HepG2 (cell line): ENCODE measurements around the gene NXT1. TPM values are rescaled to one million over a fixed set of nuclear protein-coding genes. Genes with fewer than 3 reads are reported as not detected.
A peak's percentile ranks its signal among the peaks of the same experiment; 100 is the strongest.

Experiments
- CC2D1A ChIP-seq: sonication (generic); formaldehyde crosslinking; IDR thresholded peaks from 2 replicates; pipeline ENCODE4 v1.8.1; 2023; ENCODE audit warnings: mild to moderate bottlenecking, missing genetic modification reagents
- CCAR2 ChIP-seq: fragments of 200-400 bp; formaldehyde crosslinking; optimal IDR thresholded peaks from 2 replicates; pipeline ENCODE3; 2018; ENCODE audit warnings: low read depth, mild to moderate bottlenecking, low read length, moderate library complexity
- CEBPG ChIP-seq: IDR thresholded peaks from 2 replicates; pipeline ENCODE4 v1.6.1; 2016
- RBFOX2 ChIP-seq: fragments of 200-400 bp; formaldehyde crosslinking; IDR thresholded peaks from 2 replicates; pipeline ENCODE4 v1.6.1; 2017; ENCODE audit warnings: low read depth, mild to moderate bottlenecking, low read length
- RFX5 ChIP-seq: IDR thresholded peaks from 2 replicates; pipeline ENCODE4 v1.6.1; 2011; ENCODE audit warnings: low read depth, low read length, improper control_type of control experiment
- U2AF2 ChIP-seq: fragments of 200-400 bp; formaldehyde crosslinking; IDR thresholded peaks from 2 replicates; pipeline ENCODE4 v1.6.1; 2017; ENCODE audit warnings: low read depth, mild to moderate bottlenecking, low read length
- polyA plus RNA-seq, 8 experiments: library from polyadenylated mRNA; depleted of rRNA in 3 of 8; stranded (reverse) in 7 of 8; unstranded in 1 of 8; fragments of >200 nt; fragmentation: Illumina TruSeq in 4 of 8; extraction: Trizol in 4 of 8; gene quantifications; 2 replicates each; pipeline versions ENCODE4 v1.2.1 to v1.2.3, GENCODE V29; 2011 to 2016; ENCODE audit warnings: low read depth in 4 of 8, missing spikeins in 1 of 8, mixed read lengths in 1 of 8; ENCODE audit not compliant: insufficient read depth in 1 of 8
- total RNA-seq, 5 experiments: library from RNA; depleted of rRNA; stranded (reverse); fragments of >200 nt; fragmentation: Illumina TruSeq; extraction: Trizol; gene quantifications; 2 replicates each; pipeline ENCODE4 v1.2.3, GENCODE V29; 2016; ENCODE audit warnings: low read depth in 1 of 5
- TF ChIP-seq, protein P1 (sequence below), 2 experiments: fragments of 450-650 bp in 1 of 2; sonication (generic) in 1 of 2; formaldehyde crosslinking in 1 of 2; IDR thresholded peaks; 2 replicates each; pipeline versions ENCODE4 v1.6.1 to v1.8.0; 2016 to 2022; ENCODE audit warnings: antibody characterized with exemption in 1 of 2, mild to moderate bottlenecking in 1 of 2, missing genetic modification reagents in 1 of 2
- TF ChIP-seq, protein P2 (sequence below): sonication (generic); formaldehyde crosslinking; IDR thresholded peaks from 2 replicates; pipeline ENCODE4 v1.5.1; 2020; ENCODE audit warnings: mild to moderate bottlenecking, missing genetic modification reagents, borderline replicate concordance
- TF ChIP-seq, protein P3 (sequence below): sonication (generic); formaldehyde crosslinking; IDR thresholded peaks from 2 replicates; pipeline ENCODE4 v1.4.0; 2020; ENCODE audit warnings: missing genetic modification reagents

The NXT1 gene
- total and polyA plus RNA-seq, 2 of the 13 experiments (the other 11 are each of a cell fraction or from before 2014, with no cell fraction given), result 35.6 to 65.9 TPM

DNA sequence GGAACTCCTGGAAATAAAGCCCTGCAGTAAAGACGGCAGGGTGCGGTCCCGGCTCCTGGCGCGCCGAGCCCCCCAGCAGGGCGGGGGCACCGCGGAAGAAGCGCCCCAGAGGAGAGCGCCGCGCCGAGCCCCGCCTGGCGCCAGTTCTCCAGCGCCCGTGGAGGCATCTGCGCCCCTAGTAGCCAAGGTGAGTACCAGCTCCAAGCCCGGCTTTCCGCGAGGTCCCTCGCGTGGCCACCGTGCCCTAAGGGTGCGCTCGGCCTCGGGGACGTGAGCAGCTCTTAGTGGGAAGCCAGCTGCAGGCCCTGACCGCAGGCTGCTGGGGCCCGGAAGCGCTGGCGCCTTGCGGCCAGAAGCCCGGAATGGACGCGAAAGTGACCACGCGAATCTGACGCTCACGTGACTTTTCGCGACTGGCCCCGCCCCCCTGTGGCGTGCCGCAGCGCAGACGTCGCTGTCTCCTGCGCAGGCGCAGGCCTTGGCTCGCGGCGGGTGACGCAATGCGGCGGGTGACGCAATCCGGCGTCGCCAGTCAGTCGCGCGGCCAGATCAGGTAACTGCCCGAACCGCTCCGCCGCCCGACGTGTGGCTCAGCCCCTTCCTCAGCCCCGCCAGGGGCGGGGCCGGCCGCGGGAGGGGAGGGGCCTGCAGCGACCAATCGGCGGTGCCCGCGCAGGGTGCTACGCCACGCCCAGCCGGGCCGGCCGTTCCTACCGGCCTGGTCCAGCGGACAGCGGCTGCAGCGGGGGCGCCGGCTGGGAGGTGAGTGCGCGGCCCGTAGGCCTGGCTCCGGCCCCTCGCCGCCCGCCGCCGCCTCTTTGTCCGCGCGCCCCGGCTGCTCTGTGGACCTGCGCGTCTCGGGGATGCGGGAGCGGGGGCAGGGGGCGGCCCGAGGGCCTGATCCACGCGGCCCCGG lies 11.1 kb downstream of the NXT1 start, which contains the start of gene GZF1 (continued):
- TF ChIP-seq, protein P1, sequence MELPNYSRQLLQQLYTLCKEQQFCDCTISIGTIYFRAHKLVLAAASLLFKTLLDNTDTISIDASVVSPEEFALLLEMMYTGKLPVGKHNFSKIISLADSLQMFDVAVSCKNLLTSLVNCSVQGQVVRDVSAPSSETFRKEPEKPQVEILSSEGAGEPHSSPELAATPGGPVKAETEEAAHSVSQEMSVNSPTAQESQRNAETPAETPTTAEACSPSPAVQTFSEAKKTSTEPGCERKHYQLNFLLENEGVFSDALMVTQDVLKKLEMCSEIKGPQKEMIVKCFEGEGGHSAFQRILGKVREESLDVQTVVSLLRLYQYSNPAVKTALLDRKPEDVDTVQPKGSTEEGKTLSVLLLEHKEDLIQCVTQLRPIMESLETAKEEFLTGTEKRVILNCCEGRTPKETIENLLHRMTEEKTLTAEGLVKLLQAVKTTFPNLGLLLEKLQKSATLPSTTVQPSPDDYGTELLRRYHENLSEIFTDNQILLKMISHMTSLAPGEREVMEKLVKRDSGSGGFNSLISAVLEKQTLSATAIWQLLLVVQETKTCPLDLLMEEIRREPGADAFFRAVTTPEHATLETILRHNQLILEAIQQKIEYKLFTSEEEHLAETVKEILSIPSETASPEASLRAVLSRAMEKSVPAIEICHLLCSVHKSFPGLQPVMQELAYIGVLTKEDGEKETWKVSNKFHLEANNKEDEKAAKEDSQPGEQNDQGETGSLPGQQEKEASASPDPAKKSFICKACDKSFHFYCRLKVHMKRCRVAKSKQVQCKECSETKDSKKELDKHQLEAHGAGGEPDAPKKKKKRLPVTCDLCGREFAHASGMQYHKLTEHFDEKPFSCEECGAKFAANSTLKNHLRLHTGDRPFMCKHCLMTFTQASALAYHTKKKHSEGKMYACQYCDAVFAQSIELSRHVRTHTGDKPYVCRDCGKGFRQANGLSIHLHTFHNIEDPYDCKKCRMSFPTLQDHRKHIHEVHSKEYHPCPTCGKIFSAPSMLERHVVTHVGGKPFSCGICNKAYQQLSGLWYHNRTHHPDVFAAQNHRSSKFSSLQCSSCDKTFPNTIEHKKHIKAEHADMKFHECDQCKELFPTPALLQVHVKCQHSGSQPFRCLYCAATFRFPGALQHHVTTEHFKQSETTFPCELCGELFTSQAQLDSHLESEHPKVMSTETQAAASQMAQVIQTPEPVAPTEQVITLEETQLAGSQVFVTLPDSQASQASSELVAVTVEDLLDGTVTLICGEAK (IDR thresholded peaks at IDR 0.05), result no peak
- TF ChIP-seq, protein P1 (CRISPR knock-in tag; IDR thresholded peaks at IDR 0.05), result peak; percentile 96
- TF ChIP-seq CEBPG, result peak; percentile 100
- no peak for TF ChIP-seq CC2D1A (CRISPR knock-in tag)
- TF ChIP-seq, protein P2, sequence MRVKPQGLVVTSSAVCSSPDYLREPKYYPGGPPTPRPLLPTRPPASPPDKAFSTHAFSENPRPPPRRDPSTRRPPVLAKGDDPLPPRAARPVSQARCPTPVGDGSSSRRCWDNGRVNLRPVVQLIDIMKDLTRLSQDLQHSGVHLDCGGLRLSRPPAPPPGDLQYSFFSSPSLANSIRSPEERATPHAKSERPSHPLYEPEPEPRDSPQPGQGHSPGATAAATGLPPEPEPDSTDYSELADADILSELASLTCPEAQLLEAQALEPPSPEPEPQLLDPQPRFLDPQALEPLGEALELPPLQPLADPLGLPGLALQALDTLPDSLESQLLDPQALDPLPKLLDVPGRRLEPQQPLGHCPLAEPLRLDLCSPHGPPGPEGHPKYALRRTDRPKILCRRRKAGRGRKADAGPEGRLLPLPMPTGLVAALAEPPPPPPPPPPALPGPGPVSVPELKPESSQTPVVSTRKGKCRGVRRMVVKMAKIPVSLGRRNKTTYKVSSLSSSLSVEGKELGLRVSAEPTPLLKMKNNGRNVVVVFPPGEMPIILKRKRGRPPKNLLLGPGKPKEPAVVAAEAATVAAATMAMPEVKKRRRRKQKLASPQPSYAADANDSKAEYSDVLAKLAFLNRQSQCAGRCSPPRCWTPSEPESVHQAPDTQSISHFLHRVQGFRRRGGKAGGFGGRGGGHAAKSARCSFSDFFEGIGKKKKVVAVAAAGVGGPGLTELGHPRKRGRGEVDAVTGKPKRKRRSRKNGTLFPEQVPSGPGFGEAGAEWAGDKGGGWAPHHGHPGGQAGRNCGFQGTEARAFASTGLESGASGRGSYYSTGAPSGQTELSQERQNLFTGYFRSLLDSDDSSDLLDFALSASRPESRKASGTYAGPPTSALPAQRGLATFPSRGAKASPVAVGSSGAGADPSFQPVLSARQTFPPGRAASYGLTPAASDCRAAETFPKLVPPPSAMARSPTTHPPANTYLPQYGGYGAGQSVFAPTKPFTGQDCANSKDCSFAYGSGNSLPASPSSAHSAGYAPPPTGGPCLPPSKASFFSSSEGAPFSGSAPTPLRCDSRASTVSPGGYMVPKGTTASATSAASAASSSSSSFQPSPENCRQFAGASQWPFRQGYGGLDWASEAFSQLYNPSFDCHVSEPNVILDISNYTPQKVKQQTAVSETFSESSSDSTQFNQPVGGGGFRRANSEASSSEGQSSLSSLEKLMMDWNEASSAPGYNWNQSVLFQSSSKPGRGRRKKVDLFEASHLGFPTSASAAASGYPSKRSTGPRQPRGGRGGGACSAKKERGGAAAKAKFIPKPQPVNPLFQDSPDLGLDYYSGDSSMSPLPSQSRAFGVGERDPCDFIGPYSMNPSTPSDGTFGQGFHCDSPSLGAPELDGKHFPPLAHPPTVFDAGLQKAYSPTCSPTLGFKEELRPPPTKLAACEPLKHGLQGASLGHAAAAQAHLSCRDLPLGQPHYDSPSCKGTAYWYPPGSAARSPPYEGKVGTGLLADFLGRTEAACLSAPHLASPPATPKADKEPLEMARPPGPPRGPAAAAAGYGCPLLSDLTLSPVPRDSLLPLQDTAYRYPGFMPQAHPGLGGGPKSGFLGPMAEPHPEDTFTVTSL (CRISPR knock-in tag), result peak; percentile 84
- peak; percentile 86 for TF ChIP-seq U2AF2
- TF ChIP-seq RFX5, result peak; percentile 66
- peak; percentile 100 for TF ChIP-seq RBFOX2
- no peak for TF ChIP-seq CCAR2
- TF ChIP-seq, protein P3, sequence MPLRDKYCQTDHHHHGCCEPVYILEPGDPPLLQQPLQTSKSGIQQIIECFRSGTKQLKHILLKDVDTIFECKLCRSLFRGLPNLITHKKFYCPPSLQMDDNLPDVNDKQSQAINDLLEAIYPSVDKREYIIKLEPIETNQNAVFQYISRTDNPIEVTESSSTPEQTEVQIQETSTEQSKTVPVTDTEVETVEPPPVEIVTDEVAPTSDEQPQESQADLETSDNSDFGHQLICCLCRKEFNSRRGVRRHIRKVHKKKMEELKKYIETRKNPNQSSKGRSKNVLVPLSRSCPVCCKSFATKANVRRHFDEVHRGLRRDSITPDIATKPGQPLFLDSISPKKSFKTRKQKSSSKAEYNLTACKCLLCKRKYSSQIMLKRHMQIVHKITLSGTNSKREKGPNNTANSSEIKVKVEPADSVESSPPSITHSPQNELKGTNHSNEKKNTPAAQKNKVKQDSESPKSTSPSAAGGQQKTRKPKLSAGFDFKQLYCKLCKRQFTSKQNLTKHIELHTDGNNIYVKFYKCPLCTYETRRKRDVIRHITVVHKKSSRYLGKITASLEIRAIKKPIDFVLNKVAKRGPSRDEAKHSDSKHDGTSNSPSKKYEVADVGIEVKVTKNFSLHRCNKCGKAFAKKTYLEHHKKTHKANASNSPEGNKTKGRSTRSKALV (CRISPR knock-in tag), result peak; percentile 94
